ENCODE measurements around the gene OR52E1. TPM values are rescaled to one million over a fixed set of nuclear protein-coding genes. Genes with fewer than 3 reads are reported as not detected.

The OR52E1 gene
- total and polyA plus RNA-seq, 9 of the 15 experiments (the other 6 are each of a cell fraction or from before 2014, with no cell fraction given), result not detected

- intact Hi-C loops (cut with micrococcal nuclease), result no loop called here
- no peak overlapping the region for H3K4me2 ChIP-seq (ENCODE audit: insufficient read depth, low read length)
- no peaks in the 10 kb centered on the region for H3K9me1 ChIP-seq (ENCODE audit: control insufficient read depth, insufficient read depth, low read length)
- H3K4me1 ChIP-seq (replicated peaks in 1 of 2; ENCODE audit: control insufficient read depth in 2 of 2, insufficient read depth in 2 of 2, low read length in 2 of 2), result no peaks in the 10 kb centered on the region
- no peak overlapping the region for H2AFZ ChIP-seq (ENCODE audit: low read depth, low read length)
- ATAC-seq (no peak), FAIRE-seq (no peak), DNase-seq (ENCODE audit: extremely low read depth in 1 of 4, low spot score in 3 of 4) (no peak)
- POLR2A ChIA-PET, result no interaction called here
- H3K79me2 ChIP-seq (ENCODE audit: control insufficient read depth, insufficient read depth, low read length), result no peaks in the 10 kb centered on the region
- CTCF ChIA-PET (ENCODE audit: low intra/inter-chr PET ratio), result no interaction called here
- H3K27ac ChIP-seq (ENCODE audit: extremely low read depth, low read depth, low read length), result no peak overlapping the region
- H4K20me1 ChIP-seq (replicated peaks; ENCODE audit: control insufficient read depth, insufficient read depth, low read length), result no peaks in the 10 kb centered on the region
- 8% methylated on average over 2 of the region's 2 CpGs for WGBS (ENCODE audit: insufficient coverage, low coverage, missing lambda C conversion rate)
- H3K4me3 ChIP-seq, result no peak overlapping the region
- in situ Hi-C loops (cut with MboI), result no loop called here
- no TSS peak for BruUV-seq (replicated peaks)
- no peaks in the 10 kb centered on the region for H3K9me3 ChIP-seq (replicated peaks; ENCODE audit: control insufficient read depth, insufficient read depth, low read depth, low read length)
- TF ChIP-seq SFPQ (IDR thresholded peaks at IDR 0.05; ENCODE audit: low read depth, low read length) (no peak), ZBTB7A (IDR thresholded peaks at IDR 0.05; ENCODE audit: borderline replicate concordance, control insufficient read depth, low read depth, low read length) (no peak), ZNF316 (IDR thresholded peaks at IDR 0.05) (peak; percentile 92), TAF9B (IDR thresholded peaks at IDR 0.05; ENCODE audit: partially characterized antibody) (no peak), MEIS2 (IDR thresholded peaks at IDR 0.05; ENCODE audit: partially characterized antibody) (no peak), ZNF212 (CRISPR knock-in tag; IDR thresholded peaks at IDR 0.05) (no peak), KLF10 (CRISPR knock-in tag; IDR thresholded peaks at IDR 0.05) (no peak), C11orf30 (IDR thresholded peaks at IDR 0.05; ENCODE audit: low read depth) (peak; percentile 80), RHOXF2B (CRISPR knock-in tag; conservative IDR thresholded peaks at IDR 0.05) (no peak), HDAC8 (tag; IDR thresholded peaks at IDR 0.05) (no peak), BRF2 (IDR thresholded peaks at IDR 0.05; ENCODE audit: borderline replicate concordance, insufficient read depth, insufficient read length) (no peak), ZNF764 (CRISPR knock-in tag; IDR thresholded peaks at IDR 0.05; ENCODE audit: low read depth) (no peak), LARP7 (IDR thresholded peaks at IDR 0.05) (no peak), KLF13 (tag; IDR thresholded peaks at IDR 0.05; ENCODE audit: borderline replicate concordance, low read depth) (no peak), TCF3 (CRISPR knock-in tag; IDR thresholded peaks at IDR 0.05) (no peak), HSF4 (CRISPR knock-in tag; IDR thresholded peaks at IDR 0.05; ENCODE audit: borderline replicate concordance) (no peak), MAFG (tag; conservative IDR thresholded peaks at IDR 0.05) (peak; percentile 45; the same call in 1 of the 2 replicates)
- TF ChIP-seq, protein P1, sequence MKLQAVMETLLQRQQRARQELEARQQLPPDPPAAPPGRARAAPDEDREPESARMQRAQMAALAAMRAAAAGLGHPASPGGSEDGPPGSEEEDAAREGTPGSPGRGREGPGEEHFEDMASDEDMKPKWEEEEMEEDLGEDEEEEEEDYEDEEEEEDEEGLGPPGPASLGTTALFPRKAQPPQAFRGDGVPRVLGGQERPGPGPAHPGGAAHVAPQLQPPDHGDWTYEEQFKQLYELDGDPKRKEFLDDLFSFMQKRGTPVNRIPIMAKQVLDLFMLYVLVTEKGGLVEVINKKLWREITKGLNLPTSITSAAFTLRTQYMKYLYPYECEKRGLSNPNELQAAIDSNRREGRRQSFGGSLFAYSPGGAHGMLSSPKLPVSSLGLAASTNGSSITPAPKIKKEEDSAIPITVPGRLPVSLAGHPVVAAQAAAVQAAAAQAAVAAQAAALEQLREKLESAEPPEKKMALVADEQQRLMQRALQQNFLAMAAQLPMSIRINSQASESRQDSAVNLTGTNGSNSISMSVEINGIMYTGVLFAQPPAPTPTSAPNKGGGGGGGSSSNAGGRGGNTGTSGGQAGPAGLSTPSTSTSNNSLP (IDR thresholded peaks at IDR 0.05; ENCODE audit: borderline replicate concordance, low read depth, low read length), result no peak
- H3K9ac ChIP-seq (ENCODE audit: insufficient read depth in 1 of 2, low read depth in 2 of 2, low read length in 2 of 2), result no peak overlapping the region
- no peaks in the 10 kb centered on the region for H3K36me3 ChIP-seq (ENCODE audit: control insufficient read depth, insufficient read depth, low read length)
- H3K27me3 ChIP-seq (ENCODE audit: control insufficient read depth in 2 of 2, insufficient read depth in 2 of 2, low read length in 2 of 2), result no peaks in the 10 kb centered on the region
These were observed 12.0 kb downstream of the OR52E1 start for GRCh38 chr11:5081405-5081804.
